GM23338 (cell line): ENCODE measurements around the gene CD40. TPM values are rescaled to one million over a fixed set of nuclear protein-coding genes. Genes with fewer than 3 reads are reported as not detected.

Source experiments
- ATAC-seq: fragments of 200-7000 bp; cut with Tn5 transposase; 3 replicates; pipeline ENCODE4 v1.9.1; 2020
- DNase-seq: peaks from one replicate; pipeline ENCODE4 v3.0.0-alpha.2; 2015; ENCODE audit warnings: low spot score
- H2AFZ ChIP-seq: fragments of 200-600 bp; sonication (generic); 2 replicates; pipeline ENCODE4 v1.8.0; 2016; ENCODE audit warnings: antibody characterized with exemption, mild to moderate bottlenecking, moderate library complexity
- H3F3A ChIP-seq: fragments of 200-600 bp; sonication (generic); replicated peaks from 2 replicates; pipeline ENCODE4 v1.8.0; 2017; ENCODE audit warnings: antibody characterized with exemption, mixed run types, low read depth
- H3K27ac ChIP-seq: fragments of 200-600 bp; sonication (generic); 2 replicates; pipeline ENCODE4 v1.6.1; 2016; ENCODE audit warnings: low read depth
- H3K27me3 ChIP-seq: fragments of 200-600 bp; sonication (generic); 2 replicates; pipeline ENCODE4 v1.8.0; 2016; ENCODE audit warnings: mild to moderate bottlenecking, mixed run types, moderate library complexity; ENCODE audit not compliant: insufficient read depth
- H3K36me3 ChIP-seq: fragments of 200-600 bp; sonication (generic); 2 replicates; pipeline ENCODE4 v1.8.0; 2016; ENCODE audit warnings: mild to moderate bottlenecking; ENCODE audit not compliant: insufficient read depth
- H3K4me1 ChIP-seq: fragments of 200-600 bp; sonication (generic); 2 replicates; pipeline ENCODE4 v1.8.0; 2016; ENCODE audit warnings: mild to moderate bottlenecking, moderate library complexity; ENCODE audit not compliant: insufficient read depth
- H3K4me2 ChIP-seq: fragments of 200-600 bp; sonication (generic); 2 replicates; pipeline ENCODE4 v1.7.1; 2017; ENCODE audit warnings: mixed run types
- H3K4me3 ChIP-seq: fragments of 200-600 bp; sonication (generic); 2 replicates; pipeline ENCODE4 v1.6.1; 2016; ENCODE audit warnings: mixed run types
- H3K79me2 ChIP-seq: fragments of 200-600 bp; sonication (generic); replicated peaks from 2 replicates; pipeline ENCODE4 v1.8.0; 2017; ENCODE audit warnings: mild to moderate bottlenecking; ENCODE audit not compliant: insufficient read depth
- H3K9me2 ChIP-seq: fragments of 200-600 bp; sonication (generic); 2 replicates; pipeline ENCODE4 v1.8.0; 2017; ENCODE audit not compliant: insufficient read depth
- H4K20me1 ChIP-seq: fragments of 200-600 bp; sonication (generic); replicated peaks from 2 replicates; pipeline ENCODE4 v1.8.0; 2017; ENCODE audit warnings: mild to moderate bottlenecking; ENCODE audit not compliant: insufficient read depth
- H3K27ac Mint-ChIP-seq: 2 replicates; pipeline ENCODE4 v1.8.0; 2020; ENCODE audit warnings: inconsistent platforms, mild to moderate bottlenecking, moderate library complexity, mixed read lengths
- H3K27me3 Mint-ChIP-seq: 3 replicates; pipeline ENCODE4 v1.8.0; 2022; ENCODE audit warnings: low read depth, mild to moderate bottlenecking, moderate library complexity, mixed read lengths, inconsistent platforms; ENCODE audit not compliant: insufficient read depth, poor library complexity
- H3K36me3 Mint-ChIP-seq: 3 replicates; pipeline ENCODE4 v1.8.0; 2021; ENCODE audit warnings: low read depth, mild to moderate bottlenecking, inconsistent platforms, moderate library complexity, mixed read lengths
- H3K4me1 Mint-ChIP-seq: 3 replicates; pipeline ENCODE4 v1.8.0; 2020; ENCODE audit warnings: mild to moderate bottlenecking, inconsistent platforms, mixed read lengths
- H3K4me3 Mint-ChIP-seq: 3 replicates; pipeline ENCODE4 v1.8.0; 2021; ENCODE audit warnings: moderate library complexity, mild to moderate bottlenecking, inconsistent platforms, mixed read lengths
- H3K9me3 Mint-ChIP-seq: 3 replicates; pipeline ENCODE4 v1.8.0; 2020; ENCODE audit warnings: moderate library complexity, mild to moderate bottlenecking, inconsistent platforms, mixed read lengths
- CREB1 ChIP-seq: fragments of 250-450 bp; sonication (Bioruptor Pico); IDR thresholded peaks from 2 replicates; pipeline ENCODE4 v1.5.0; 2020; ENCODE audit warnings: low read depth, mild to moderate bottlenecking, moderate library complexity
- CTCF ChIP-seq, 2 experiments: fragments of 200-600 bp in 1 of 2; sonication (generic) in 1 of 2; conservative IDR thresholded peaks; 2 replicates each; pipeline versions ENCODE4 v1.5.1 to v1.6.1; 2016 to 2017; ENCODE audit warnings: antibody characterized with exemption in 2 of 2, low read depth in 2 of 2, mild to moderate bottlenecking in 2 of 2, moderate library complexity in 1 of 2
- ETS1 ChIP-seq: IDR thresholded peaks from 2 replicates; pipeline ENCODE4 v1.6.1; 2016; ENCODE audit warnings: antibody characterized with exemption
- EZH2 ChIP-seq: fragments of 200-600 bp; sonication (generic); IDR thresholded peaks from one replicate; pipeline ENCODE4 v1.8.0; 2017; ENCODE audit warnings: antibody characterized with exemption, mild to moderate bottlenecking, low read depth; ENCODE audit not compliant: unreplicated experiment
- EZH2phosphoT487 ChIP-seq: fragments of 200-600 bp; sonication (generic); IDR thresholded peaks from one replicate; pipeline ENCODE4 v1.8.1; 2018; ENCODE audit warnings: antibody characterized with exemption; ENCODE audit not compliant: unreplicated experiment
- JUNB ChIP-seq: IDR thresholded peaks from one replicate; pipeline ENCODE4 v1.6.1; 2016; ENCODE audit warnings: antibody characterized with exemption; ENCODE audit not compliant: unreplicated experiment
- REST ChIP-seq: IDR thresholded peaks from one replicate; pipeline ENCODE4 v1.6.1; 2018; ENCODE audit warnings: antibody characterized with exemption; ENCODE audit not compliant: unreplicated experiment
- ZNF331 ChIP-seq: fragments of 250-450 bp; sonication (Bioruptor Pico); IDR thresholded peaks from 2 replicates; pipeline ENCODE4 v1.5.0; 2020; ENCODE audit warnings: low read depth, mild to moderate bottlenecking, moderate library complexity
- polyA plus RNA-seq: library from polyadenylated mRNA; unstranded; fragments of >200 nt; fragmentation: Nextera tagmentation; extraction: Ambion mirVana; gene quantifications from 2 replicates; pipeline ENCODE4 v1.2.1, GENCODE V29; 2016
- total RNA-seq: library from RNA; depleted of rRNA; stranded (reverse); fragments of >200 nt; shearing (Covaris generic); gene quantifications from 2 replicates; pipeline ENCODE4 v1.2.3, GENCODE V29; 2014

The CD40 gene
- total and polyA plus RNA-seq, 2 experiments from 2014 or later = 15.4 to 18.9 TPM

- no peak overlapping the region for H2AFZ ChIP-seq
- no peak for DNase-seq
- Mint-ChIP-seq H3K4me1 (peaks cover 34% of the 10 kb centered on the region), H3K36me3 (peaks cover 18% of the 10 kb centered on the region; the same call in 2 of the 3 replicates), H3K27ac (no peak overlapping the region), H3K27me3 (no peaks in the 10 kb centered on the region), H3K4me3 (no peak overlapping the region), H3K9me3 (no peaks in the 10 kb centered on the region)
- no peaks in the 10 kb centered on the region for H3K36me3 ChIP-seq
- no peaks in the 10 kb centered on the region for H3K9me2 ChIP-seq
- peaks cover 31% of the 10 kb centered on the region for H4K20me1 ChIP-seq
- ATAC-seq = no peak
- no peak overlapping the region for H3K27ac ChIP-seq
- peaks cover 54% of the 10 kb centered on the region for H3K79me2 ChIP-seq
- H3K4me3 ChIP-seq = no peak overlapping the region
- H3F3A ChIP-seq = no peaks in the 10 kb centered on the region
- H3K4me2 ChIP-seq = no peak overlapping the region
- no peak for TF ChIP-seq CREB1 (CRISPR knock-in tag)
- TF ChIP-seq EZH2 = no peak
- no peak for TF ChIP-seq EZH2phosphoT487
- H3K4me1 ChIP-seq = peaks cover 42% of the 10 kb centered on the region
- no peaks in the 10 kb centered on the region for H3K27me3 ChIP-seq
Observed at GRCh38 chr20:46077642-46078305, 40.3 kb upstream of the CD40 start.

- no peaks in the 10 kb centered on the region for H3F3A ChIP-seq
- H3K9me2 ChIP-seq = no peaks in the 10 kb centered on the region
- no peak overlapping the region for H3K4me3 ChIP-seq
- Mint-ChIP-seq H3K27me3 (no peaks in the 10 kb centered on the region), H3K36me3 (peaks cover 18% of the 10 kb centered on the region; the same call in 2 of the 3 replicates), H3K27ac (no peak overlapping the region), H3K9me3 (no peaks in the 10 kb centered on the region), H3K4me3 (no peak overlapping the region), H3K4me1 (peaks cover 39% of the 10 kb centered on the region)
- H4K20me1 ChIP-seq = peaks cover 40% of the 10 kb centered on the region
- H2AFZ ChIP-seq = no peak overlapping the region
- no peak overlapping the region for H3K4me2 ChIP-seq
- H3K27me3 ChIP-seq = no peaks in the 10 kb centered on the region
- no peaks in the 10 kb centered on the region for H3K36me3 ChIP-seq
- DNase-seq = no peak
- no peak overlapping the region for H3K27ac ChIP-seq
- ATAC-seq = peak; percentile 18; the same call in 2 of the 3 replicates
- H3K4me1 ChIP-seq = peaks cover 31% of the 10 kb centered on the region
- peaks cover 59% of the 10 kb centered on the region for H3K79me2 ChIP-seq
- TF ChIP-seq JUNB (no peak), CTCF (conservative IDR thresholded peaks at IDR 0.05; ENCODE audit: low read depth in 2 of 2) (no peak), EZH2 (no peak), REST (no peak), ZNF331 (CRISPR knock-in tag) (no peak), ETS1 (no peak), CREB1 (CRISPR knock-in tag) (no peak), EZH2phosphoT487 (no peak)
Observed at GRCh38 chr20:46078954-46079353, 39.2 kb upstream of the CD40 start.
